ENCODE results near the gene VCPKMT. TPM values are rescaled to one million over a fixed set of nuclear protein-coding genes. Genes with fewer than 3 reads are reported as not detected.

The VCPKMT gene
- total RNA-seq, 1 donor from 2014 or later = 13.9 TPM

GRCh38 chr14:50094056-50094755 is 22.2 kb downstream of the VCPKMT start:
- DNase-seq (ENCODE audit: extremely low spot score, unreplicated experiment) = no peak
- no peak overlapping the region for H3K27ac Mint-ChIP-seq
- peaks cover 9% of the 10 kb centered on the region for H3K36me3 Mint-ChIP-seq
- no peak overlapping the region for H3K4me3 Mint-ChIP-seq
- H3K4me1 Mint-ChIP-seq (ENCODE audit: unreplicated experiment) = peaks cover 16% of the 10 kb centered on the region
- H3K9me3 Mint-ChIP-seq = no peaks in the 10 kb centered on the region
- H3K27me3 Mint-ChIP-seq = no peaks in the 10 kb centered on the region
- TF ChIP-seq CTCF (conservative IDR thresholded peaks at IDR 0.05) = no peak

GRCh38 chr14:50093496-50093895 is 22.9 kb downstream of the VCPKMT start:
- no peak for DNase-seq (ENCODE audit: extremely low spot score, unreplicated experiment)
- Mint-ChIP-seq H3K9me3 (no peaks in the 10 kb centered on the region), H3K4me3 (no peak overlapping the region), H3K4me1 (ENCODE audit: unreplicated experiment) (peaks cover 16% of the 10 kb centered on the region), H3K27me3 (no peaks in the 10 kb centered on the region), H3K36me3 (peaks cover 9% of the 10 kb centered on the region), H3K27ac (peak overlapping the region; percentile 60)
- TF ChIP-seq CTCF (conservative IDR thresholded peaks at IDR 0.05) = no peak

GRCh38 chr14:50092006-50092555 is 24.3 kb downstream of the VCPKMT start:
- no peak for DNase-seq (ENCODE audit: extremely low spot score, unreplicated experiment)
- TF ChIP-seq CTCF (conservative IDR thresholded peaks at IDR 0.05) = no peak
- peaks cover 23% of the 10 kb centered on the region for H3K4me1 Mint-ChIP-seq (ENCODE audit: unreplicated experiment)
- no peak overlapping the region for H3K4me3 Mint-ChIP-seq
- peaks cover 9% of the 10 kb centered on the region for H3K36me3 Mint-ChIP-seq
- H3K9me3 Mint-ChIP-seq = no peaks in the 10 kb centered on the region
- H3K27ac Mint-ChIP-seq = no peak overlapping the region
- H3K27me3 Mint-ChIP-seq = no peaks in the 10 kb centered on the region

- peaks cover 24% of the 10 kb centered on the region for H3K4me1 Mint-ChIP-seq (ENCODE audit: unreplicated experiment)
- no peaks in the 10 kb centered on the region for H3K27me3 Mint-ChIP-seq
- H3K4me3 Mint-ChIP-seq = no peak overlapping the region
- no peaks in the 10 kb centered on the region for H3K9me3 Mint-ChIP-seq
- no peak for DNase-seq (ENCODE audit: extremely low spot score, unreplicated experiment)
- no peak for TF ChIP-seq CTCF (conservative IDR thresholded peaks at IDR 0.05)
- no peak overlapping the region for H3K27ac Mint-ChIP-seq
- peaks cover 9% of the 10 kb centered on the region for H3K36me3 Mint-ChIP-seq
Measured at GRCh38 chr14:50091240-50091913, 25.0 kb downstream of the VCPKMT start.

GRCh38 chr14:50089208-50089607 is 27.2 kb downstream of the VCPKMT start:
- no peak for DNase-seq (ENCODE audit: extremely low spot score, unreplicated experiment)
- Mint-ChIP-seq H3K9me3 (no peaks in the 10 kb centered on the region), H3K4me3 (no peak overlapping the region), H3K4me1 (ENCODE audit: unreplicated experiment) (peaks cover 30% of the 10 kb centered on the region), H3K36me3 (peaks cover 5% of the 10 kb centered on the region), H3K27ac (no peak overlapping the region), H3K27me3 (no peaks in the 10 kb centered on the region)
- TF ChIP-seq CTCF (conservative IDR thresholded peaks at IDR 0.05) = no peak

All from type B pancreatic cell (in vitro differentiated cells).